Activated CD8-positive, alpha-beta T cell treated with anti-CD3 and anti-CD28 coated beads for 36 hours (primary cell): ENCODE measurements around the gene ARHGEF18. TPM values are rescaled to one million over a fixed set of nuclear protein-coding genes. Genes with fewer than 3 reads are reported as not detected.

Experiments used
- ATAC-seq: fragments of 200-7000 bp; cut with Tn5 transposase; one replicate; pipeline ENCODE4 v1.10.0; 2021; ENCODE audit warnings: mild to moderate bottlenecking, moderate library complexity
- CTCF ChIA-PET: fragments of 350-600 bp; sonication (Branson Sonifier 250); formaldehyde crosslinking; loops from one replicate; lab custom pipeline; 2021; ENCODE audit warnings: antibody characterized with exemption; lab: Charles Lee
- POLR2A ChIA-PET: fragments of 350-600 bp; sonication (Branson Sonifier 250); formaldehyde crosslinking; loops from one replicate; lab custom pipeline; 2021; ENCODE audit warnings: antibody characterized with exemption; lab: Charles Lee
- DNase-seq: peaks from one replicate; pipeline ENCODE4 v3.0.0-alpha.2; 2020
- H3K27ac Mint-ChIP-seq: one replicate; pipeline ENCODE4 v1.8.0; 2021; ENCODE audit warnings: mild to moderate bottlenecking, mixed read lengths
- H3K27me3 Mint-ChIP-seq: one replicate; pipeline ENCODE4 v1.8.0; 2021; ENCODE audit warnings: mixed read lengths
- H3K36me3 Mint-ChIP-seq: one replicate; pipeline ENCODE4 v1.8.0; 2021; ENCODE audit warnings: low read depth, mixed read lengths
- H3K4me1 Mint-ChIP-seq: one replicate; pipeline ENCODE4 v1.8.0; 2021; ENCODE audit warnings: low read depth, mixed read lengths
- H3K4me3 Mint-ChIP-seq: one replicate; pipeline ENCODE4 v1.8.0; 2021; ENCODE audit warnings: mild to moderate bottlenecking, moderate library complexity, mixed read lengths
- H3K9me3 Mint-ChIP-seq: one replicate; pipeline ENCODE4 v1.8.0; 2021; ENCODE audit warnings: mixed read lengths
- CTCF ChIP-seq: fragments of 200-600 bp; IDR thresholded peaks from one replicate; pipeline ENCODE4 v1.8.0; 2022; ENCODE audit warnings: antibody characterized with exemption, mild to moderate bottlenecking
- intact Hi-C: fragments of 100-400 bp; cut with micrococcal nuclease; formaldehyde crosslinking; loops from one replicate; pipeline ENCODE4 v1.10.0; 2022
- total RNA-seq, 2 experiments: library from RNA; stranded (reverse); gene quantifications; one replicate each; pipeline ENCODE4 v1.2.3, GENCODE V29; 2021

ARHGEF18 gene
- total RNA-seq, 2 experiments from 2014 or later = 25.9 to 36.4 TPM

DNA sequence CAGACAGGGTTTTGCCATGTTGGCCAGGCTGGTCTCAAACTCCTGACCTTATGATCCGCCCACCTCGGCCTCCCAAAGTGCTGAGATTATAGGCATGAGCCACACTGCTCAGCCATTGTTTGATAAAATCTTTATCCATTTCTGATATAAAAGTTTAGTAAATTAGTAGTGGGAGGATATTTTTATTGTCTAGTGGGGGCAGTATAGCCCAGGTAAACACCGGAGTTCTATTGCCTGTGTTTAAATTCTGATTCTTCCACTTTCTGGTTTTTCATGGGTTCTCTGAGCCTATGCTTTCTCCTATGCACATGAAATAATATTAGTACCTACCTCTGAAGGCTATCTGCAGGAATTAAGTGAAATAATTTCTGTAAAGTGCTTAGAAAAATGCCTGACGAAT is 20.1 kb upstream of the ARHGEF18 start:
- ChIA-PET CTCF (interaction anchor here (1.1 to 2.3 kb wide), 3 partner anchors 13 to 59 kb away, joined by 4 to 10 read pairs (median 4); no protein-coding TSS in a partner anchor), POLR2A (no interaction called here)
- DNase-seq (no peak), ATAC-seq (no peak)
- Mint-ChIP-seq H3K36me3 (no peaks in the 10 kb centered on the region), H3K9me3 (peaks cover 6% of the 10 kb centered on the region), H3K27ac (no peak overlapping the region), H3K4me3 (no peak overlapping the region), H3K4me1 (no peaks in the 10 kb centered on the region), H3K27me3 (no peaks in the 10 kb centered on the region)
- intact Hi-C loops = no loop called here
- TF ChIP-seq CTCF = no peak

DNA sequence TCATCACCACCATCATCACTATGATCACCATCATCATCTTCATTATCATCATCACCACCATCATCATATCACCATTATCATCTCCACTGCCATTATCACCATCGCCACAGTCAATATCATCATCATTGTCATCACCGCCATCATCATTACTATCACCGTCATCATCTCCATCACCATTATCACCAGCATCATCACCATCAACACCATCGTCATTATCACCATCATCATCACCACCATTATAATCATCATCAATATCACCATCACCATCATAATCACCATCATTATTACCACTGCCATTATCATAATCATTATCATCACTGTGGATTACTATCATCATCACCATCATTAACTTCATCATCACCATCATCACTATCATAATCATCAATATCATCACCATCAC is 17.3 kb upstream of the ARHGEF18 start:
- no peak overlapping the region for H3K4me3 Mint-ChIP-seq
- TF ChIP-seq CTCF = no peak
- no peaks in the 10 kb centered on the region for H3K4me1 Mint-ChIP-seq
- H3K36me3 Mint-ChIP-seq = no peaks in the 10 kb centered on the region
- no peak overlapping the region for H3K27ac Mint-ChIP-seq
- no peaks in the 10 kb centered on the region for H3K9me3 Mint-ChIP-seq
- no peaks in the 10 kb centered on the region for H3K27me3 Mint-ChIP-seq
- DNase-seq (no peak), ATAC-seq (no peak)
- ChIA-PET POLR2A (no interaction called here), CTCF (no interaction called here)
- intact Hi-C loops = no loop called here

GRCh38 chr19:7333198-7334118 is 15.3 kb upstream of the ARHGEF18 start:
- TF ChIP-seq CTCF = no peak
- H3K9me3 Mint-ChIP-seq = no peaks in the 10 kb centered on the region
- ATAC-seq (no peak), DNase-seq (no peak)
- intact Hi-C loops = no loop called here
- peaks cover 13% of the 10 kb centered on the region for H3K4me1 Mint-ChIP-seq
- POLR2A ChIA-PET = no interaction called here
- H3K4me3 Mint-ChIP-seq = no peak overlapping the region
- H3K36me3 Mint-ChIP-seq = no peaks in the 10 kb centered on the region
- no peaks in the 10 kb centered on the region for H3K27me3 Mint-ChIP-seq
- H3K27ac Mint-ChIP-seq = no peak overlapping the region
- CTCF ChIA-PET = interaction anchor here (0.6 kb wide), 1 partner anchor 405 kb away, joined by 4 read pairs; no protein-coding TSS in a partner anchor

DNA sequence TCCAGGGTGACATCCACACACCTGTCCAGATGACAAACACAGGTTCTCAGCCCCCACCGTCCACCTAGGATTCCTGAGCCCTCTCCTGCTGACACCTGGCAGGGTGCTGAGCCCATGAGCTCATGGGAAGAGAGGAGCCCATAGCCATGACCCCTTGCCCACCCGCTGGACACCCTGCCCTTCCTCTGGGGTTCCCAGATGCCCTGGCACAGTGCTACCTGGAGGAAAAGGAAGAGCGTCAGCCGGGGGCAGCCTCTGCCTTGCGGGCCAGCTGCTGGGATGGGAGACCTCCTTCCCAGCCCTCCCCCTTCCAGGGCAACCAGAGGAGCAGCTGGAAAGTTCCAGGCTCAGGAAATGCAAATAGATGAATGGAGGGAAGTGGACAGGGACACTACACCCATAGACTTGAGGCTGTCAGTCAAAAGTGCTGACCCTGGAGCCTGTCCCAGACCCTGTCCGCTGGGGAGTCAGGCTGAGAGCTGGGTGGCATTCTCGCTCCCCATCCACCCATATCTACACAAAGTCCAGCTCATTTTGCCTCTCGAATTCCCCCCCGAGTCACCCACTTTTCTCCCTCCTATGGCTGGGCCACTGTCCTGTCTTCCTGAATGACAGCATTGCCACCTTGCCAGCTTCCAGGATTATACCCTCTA is 12.3 kb upstream of the ARHGEF18 start:
- no peaks in the 10 kb centered on the region for H3K27me3 Mint-ChIP-seq
- H3K36me3 Mint-ChIP-seq = no peaks in the 10 kb centered on the region
- intact Hi-C loops = no loop called here
- TF ChIP-seq CTCF = no peak
- DNase-seq (no peak), ATAC-seq (no peak)
- ChIA-PET CTCF (interaction anchor here (1.1 to 3.9 kb wide), 5 partner anchors 10 to 255 kb away, joined by 3 to 19 read pairs (median 7); no protein-coding TSS in a partner anchor), POLR2A (interaction anchor here (0.6 kb wide), 1 partner anchor 38 kb away, joined by 3 read pairs; no protein-coding TSS in a partner anchor)
- peaks cover 21% of the 10 kb centered on the region for H3K4me1 Mint-ChIP-seq
- H3K9me3 Mint-ChIP-seq = no peaks in the 10 kb centered on the region
- no peak overlapping the region for H3K4me3 Mint-ChIP-seq
- H3K27ac Mint-ChIP-seq = no peak overlapping the region
